Peyer's patch (tissue), 4 donors: ENCODE data around the gene AQP3.
"Not testable (repeated sequence)": the region's sequence is repeated elsewhere in the genome, so short reads cannot be mapped to it uniquely, and the experiment has no call there.

ENCODE experiments used
- POLR2A ChIP-seq, 2 donors: fragments of 450-650 bp; IDR thresholded peaks; one replicate each; pipeline ENCODE4 v1.5.1; 2017; ENCODE audit warnings: antibody characterized with exemption in 2 of 2, mild to moderate bottlenecking in 2 of 2, moderate library complexity in 2 of 2
- TF ChIP-seq, protein P1 (sequence below), 6 experiments: fragments of 450-650 bp in 4 of 6; fragments of 200-600 bp in 2 of 6; sonication (generic) in 1 of 6; IDR thresholded peaks; one replicate each; pipeline ENCODE4 v1.5.1; 2017 to 2019; ENCODE audit warnings: antibody characterized with exemption in 6 of 6, mild to moderate bottlenecking in 3 of 6, moderate library complexity in 1 of 6

DNA sequence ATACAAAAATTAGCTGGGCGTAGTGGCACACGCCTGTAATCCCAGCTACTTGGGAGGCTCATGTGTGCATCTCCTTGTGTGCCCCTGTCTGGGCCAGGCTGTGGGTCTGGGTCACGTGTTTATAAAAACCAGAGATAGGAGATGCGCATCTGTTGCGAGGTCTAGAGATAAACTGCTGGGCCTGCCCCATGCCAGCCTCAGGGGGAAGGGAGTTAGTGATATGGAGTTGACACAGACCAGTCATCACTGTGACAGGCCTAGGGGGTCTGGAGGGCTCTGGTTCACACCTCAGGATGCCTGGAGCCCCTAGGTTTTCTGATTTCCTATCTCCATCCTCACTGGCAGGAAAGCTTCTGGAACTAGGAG lies 7.3 kb upstream of the AQP3 start:
- not testable (repeated sequence) for TF ChIP-seq POLR2A (IDR thresholded peaks at IDR 0.05)
- TF ChIP-seq, protein P1, sequence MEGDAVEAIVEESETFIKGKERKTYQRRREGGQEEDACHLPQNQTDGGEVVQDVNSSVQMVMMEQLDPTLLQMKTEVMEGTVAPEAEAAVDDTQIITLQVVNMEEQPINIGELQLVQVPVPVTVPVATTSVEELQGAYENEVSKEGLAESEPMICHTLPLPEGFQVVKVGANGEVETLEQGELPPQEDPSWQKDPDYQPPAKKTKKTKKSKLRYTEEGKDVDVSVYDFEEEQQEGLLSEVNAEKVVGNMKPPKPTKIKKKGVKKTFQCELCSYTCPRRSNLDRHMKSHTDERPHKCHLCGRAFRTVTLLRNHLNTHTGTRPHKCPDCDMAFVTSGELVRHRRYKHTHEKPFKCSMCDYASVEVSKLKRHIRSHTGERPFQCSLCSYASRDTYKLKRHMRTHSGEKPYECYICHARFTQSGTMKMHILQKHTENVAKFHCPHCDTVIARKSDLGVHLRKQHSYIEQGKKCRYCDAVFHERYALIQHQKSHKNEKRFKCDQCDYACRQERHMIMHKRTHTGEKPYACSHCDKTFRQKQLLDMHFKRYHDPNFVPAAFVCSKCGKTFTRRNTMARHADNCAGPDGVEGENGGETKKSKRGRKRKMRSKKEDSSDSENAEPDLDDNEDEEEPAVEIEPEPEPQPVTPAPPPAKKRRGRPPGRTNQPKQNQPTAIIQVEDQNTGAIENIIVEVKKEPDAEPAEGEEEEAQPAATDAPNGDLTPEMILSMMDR (IDR thresholded peaks at IDR 0.05), result not testable (repeated sequence)
